ENCODE data around the gene CNTNAP5.

CNTNAP5 gene

GRCh38 chr2:124838406-124838805 lies 813.3 kb downstream of the CNTNAP5 start:
- DNase-seq (ENCODE audit: insufficient read length, low spot score) = no peak
- FAIRE-seq = no peak

DNA sequence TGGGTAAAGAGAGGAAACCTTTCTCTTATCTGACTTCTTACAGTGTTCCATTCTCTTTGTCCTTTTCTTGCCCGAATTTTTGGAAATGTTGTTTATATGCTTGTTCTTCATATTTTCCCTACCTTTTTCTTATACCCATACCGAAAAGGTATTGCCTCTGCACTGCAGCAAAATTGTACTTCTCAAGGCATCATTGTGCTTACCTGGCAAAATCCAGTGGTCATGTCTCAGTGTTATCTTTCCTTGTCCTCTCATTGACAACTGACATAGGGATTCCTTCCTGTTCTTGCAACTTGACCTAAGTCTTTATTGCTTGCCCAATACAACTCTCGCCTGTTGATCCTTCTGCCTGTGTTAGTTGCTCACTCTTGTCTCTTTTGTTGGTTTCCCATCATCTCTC lies 842.2 kb downstream of the CNTNAP5 start:
- FAIRE-seq (no peak), DNase-seq (ENCODE audit: insufficient read length, low spot score) (no peak)

DNA sequence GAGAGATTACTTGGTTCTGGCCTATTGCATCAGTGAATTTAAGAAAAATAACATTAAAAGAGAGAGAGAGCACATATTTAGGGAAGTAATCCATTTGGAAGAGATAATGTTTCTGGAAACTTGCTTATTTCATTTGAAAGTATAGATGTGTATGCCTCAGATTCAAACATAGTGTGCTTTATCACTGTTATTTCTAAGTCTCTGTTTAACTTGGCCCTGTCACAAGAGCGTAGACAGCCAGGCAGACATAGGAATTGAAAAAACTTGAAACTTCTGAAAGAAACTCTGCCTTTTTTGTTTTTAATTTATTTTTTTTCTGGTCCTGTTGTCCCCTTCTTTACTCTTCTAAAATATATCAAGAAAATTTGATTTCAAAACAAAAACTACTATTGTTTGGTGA lies 849.1 kb downstream of the CNTNAP5 start:
- no peak for DNase-seq (ENCODE audit: insufficient read length, low spot score)
- no peak for FAIRE-seq

- FAIRE-seq = no peak
- DNase-seq (ENCODE audit: insufficient read length, low spot score) = no peak
Observed at GRCh38 chr2:124874676-124875075, 849.6 kb downstream of the CNTNAP5 start.

- no peak for DNase-seq (ENCODE audit: insufficient read length, low spot score)
- no peak for FAIRE-seq
Observed at GRCh38 chr2:124875627-124876244, 850.6 kb downstream of the CNTNAP5 start.

DNA sequence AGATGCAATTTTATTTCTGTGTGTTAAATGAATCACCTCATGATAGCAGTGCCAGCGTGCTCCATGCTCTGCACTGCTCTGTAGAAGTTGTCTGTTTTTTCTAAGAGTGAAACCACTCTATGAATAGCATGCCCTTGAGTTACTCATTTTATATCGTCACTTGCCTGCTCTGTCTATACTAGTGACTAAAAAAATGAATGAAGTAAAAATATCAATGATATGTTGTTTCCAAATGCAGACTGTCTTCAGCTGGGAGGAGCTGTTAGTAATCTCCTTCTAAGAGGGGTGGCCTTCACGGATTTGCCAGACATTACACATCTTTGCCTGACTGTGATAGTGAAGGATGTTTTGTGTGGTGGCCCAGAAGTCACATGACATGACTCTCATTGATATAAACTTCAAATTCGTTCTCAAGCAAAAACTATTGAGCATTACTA lies 852.1 kb downstream of the CNTNAP5 start:
- DNase-seq (ENCODE audit: insufficient read length, low spot score) (no peak), FAIRE-seq (no peak)

DNA sequence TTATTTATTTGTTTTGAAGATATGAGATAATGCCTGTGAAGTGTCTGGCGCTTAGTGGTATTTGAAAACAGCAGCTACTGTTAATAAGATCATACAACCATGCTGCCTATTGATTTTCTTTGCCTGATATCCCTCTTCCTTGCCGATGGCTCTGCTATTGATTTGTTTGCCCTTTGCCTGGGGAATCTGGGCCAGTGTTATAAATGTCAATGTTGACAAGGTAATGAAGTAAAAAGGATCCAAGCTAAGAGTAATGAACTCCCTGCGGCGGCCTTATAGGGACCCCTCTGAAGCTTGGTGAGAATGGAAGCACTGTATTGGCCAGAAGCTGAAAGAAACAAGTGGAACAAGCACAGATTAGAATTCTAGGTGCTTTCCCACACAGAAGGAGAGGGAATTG lies 854.6 kb downstream of the CNTNAP5 start:
- no peak for FAIRE-seq

GRCh38 chr2:124880995-124881394 lies 855.9 kb downstream of the CNTNAP5 start:
- DNase-seq (ENCODE audit: insufficient read length, low spot score) (no peak), FAIRE-seq (no peak)

More for the DNA sequence above, 854.6 kb downstream of the CNTNAP5 start:
- DNase-seq (ENCODE audit: insufficient read length, low spot score) = no peak

DNA sequence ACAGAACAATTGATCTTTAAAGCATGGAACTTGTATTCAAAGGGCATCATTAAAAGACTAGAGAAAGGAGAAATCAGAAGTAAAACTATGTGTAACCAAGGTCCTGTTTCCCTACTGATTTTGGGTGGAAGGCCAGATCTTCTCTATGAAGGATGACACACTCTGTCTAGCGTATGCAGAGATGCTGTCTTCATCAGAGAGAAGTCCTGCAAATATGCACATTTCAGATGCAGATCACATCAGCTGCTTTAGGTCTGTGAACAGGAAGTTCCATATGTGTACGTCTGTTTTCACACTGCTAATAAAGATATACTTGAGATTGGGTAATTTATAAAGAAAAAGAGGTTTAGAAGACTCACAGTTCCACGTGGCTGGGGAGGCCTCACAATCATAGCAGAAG lies 857.3 kb downstream of the CNTNAP5 start:
- DNase-seq (ENCODE audit: insufficient read length, low spot score) (no peak), FAIRE-seq (no peak)

- peak; percentile 76 for FAIRE-seq
Observed at GRCh38 chr2:124883595-124883994, 858.5 kb downstream of the CNTNAP5 start.

DNA sequence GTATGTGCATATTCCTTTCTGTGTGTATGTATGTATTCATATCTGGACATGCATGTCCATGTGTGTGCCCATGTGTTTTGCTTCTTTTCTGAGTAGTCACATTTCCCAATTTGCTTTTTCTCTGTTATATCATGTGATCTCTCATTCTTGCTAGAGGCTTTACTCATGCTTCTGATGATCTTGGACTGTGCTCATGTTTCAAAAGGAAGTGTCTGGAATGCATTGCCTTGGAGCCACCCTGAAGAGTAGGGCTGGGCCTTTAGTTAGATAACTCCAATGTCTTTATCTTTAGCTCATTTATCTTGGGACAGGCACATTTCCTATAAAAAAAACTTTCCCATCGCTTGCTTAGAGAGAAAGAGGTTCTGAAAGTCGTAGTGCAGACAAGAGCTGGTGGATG lies 859.2 kb downstream of the CNTNAP5 start:
- FAIRE-seq = no peak
- no peak for DNase-seq (ENCODE audit: insufficient read length, low spot score)

More at GRCh38 chr2:124883595-124883994, 858.5 kb downstream of the CNTNAP5 start:
- DNase-seq (ENCODE audit: insufficient read length, low spot score) = no peak

DNA sequence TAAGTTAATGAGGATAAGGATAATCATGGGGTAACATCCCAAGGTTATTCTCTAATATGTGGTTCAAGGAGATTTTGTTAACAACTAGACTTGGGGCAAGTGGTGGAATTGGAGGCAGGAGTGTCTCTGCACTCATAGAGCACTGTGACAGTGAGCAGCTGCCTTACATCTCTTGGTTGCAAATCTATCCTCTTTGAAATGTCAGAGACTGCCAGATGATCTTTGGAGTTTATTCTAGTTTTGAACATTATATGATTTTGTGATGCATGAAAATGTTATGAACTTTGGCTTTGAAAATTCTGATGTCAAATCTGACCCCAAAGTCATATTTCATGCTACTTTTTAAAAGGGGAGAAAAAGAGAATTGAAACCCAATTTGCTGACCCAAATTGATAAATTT lies 861.1 kb downstream of the CNTNAP5 start:
- FAIRE-seq = no peak

DNA sequence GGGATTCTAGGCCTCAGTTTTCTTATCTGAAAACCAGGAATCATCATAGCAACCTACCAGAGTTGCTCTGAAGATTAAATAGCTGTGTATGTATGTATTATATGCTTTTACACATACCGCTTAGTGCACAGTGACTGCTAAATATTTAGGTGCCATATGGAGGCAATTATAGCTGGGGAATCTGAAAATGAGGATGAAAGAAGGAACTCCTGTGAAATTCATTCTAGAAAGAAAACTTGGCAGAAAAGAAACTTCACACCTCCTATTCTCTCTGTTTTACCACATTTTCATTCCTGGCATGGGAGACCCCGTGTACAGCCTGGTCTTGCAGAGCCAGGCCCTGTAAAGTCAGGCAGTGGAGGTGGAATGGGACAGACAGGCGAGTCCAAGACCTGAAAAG lies 862.4 kb downstream of the CNTNAP5 start:
- FAIRE-seq (no peak), DNase-seq (ENCODE audit: insufficient read length, low spot score) (no peak)

More for the DNA sequence above, 861.1 kb downstream of the CNTNAP5 start:
- DNase-seq (ENCODE audit: insufficient read length, low spot score) = no peak

DNA sequence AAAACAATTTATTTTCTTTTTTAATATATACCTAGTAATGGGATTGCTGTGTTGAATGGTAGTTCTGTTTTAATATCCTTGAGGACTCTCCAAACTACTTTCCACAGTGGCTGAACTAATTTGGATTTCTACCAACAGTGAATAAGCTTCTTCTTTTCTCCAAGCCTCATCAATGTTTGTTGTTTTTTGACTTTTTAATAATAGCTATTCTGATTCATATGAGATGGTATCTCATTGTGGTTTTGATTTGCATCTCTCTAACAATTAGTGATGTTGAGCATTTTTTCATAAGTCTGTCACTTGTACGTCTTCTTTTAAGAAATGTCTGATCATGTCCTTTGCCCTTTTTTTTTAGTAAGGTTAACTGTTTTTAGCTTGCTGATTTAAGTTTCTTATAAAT lies 863.3 kb downstream of the CNTNAP5 start:
- FAIRE-seq = no peak

GRCh38 chr2:124894199-124894598 lies 869.1 kb downstream of the CNTNAP5 start:
- no peak for FAIRE-seq
- DNase-seq (ENCODE audit: insufficient read length, low spot score) = no peak

More for the DNA sequence above, 863.3 kb downstream of the CNTNAP5 start:
- no peak for DNase-seq (ENCODE audit: insufficient read length, low spot score)

DNA sequence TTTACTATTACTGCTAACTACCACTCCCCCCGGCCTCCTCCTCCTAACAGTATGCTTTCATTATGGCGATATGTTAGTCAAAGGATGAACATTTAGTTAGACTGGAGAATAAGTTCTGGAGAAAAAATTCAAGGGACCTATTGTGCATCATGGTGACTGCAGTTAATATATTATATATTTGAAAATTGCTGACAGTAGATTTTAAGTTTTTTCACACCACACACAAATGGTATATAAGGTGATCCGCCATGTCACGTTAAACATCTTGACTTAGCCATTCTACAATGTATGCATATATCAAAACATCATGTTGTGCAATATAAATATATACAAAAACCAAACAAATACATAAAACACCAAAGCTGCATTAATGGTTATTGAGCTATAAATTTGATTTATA lies 873.7 kb downstream of the CNTNAP5 start:
- FAIRE-seq (no peak), DNase-seq (ENCODE audit: insufficient read length, low spot score) (no peak)

DNA sequence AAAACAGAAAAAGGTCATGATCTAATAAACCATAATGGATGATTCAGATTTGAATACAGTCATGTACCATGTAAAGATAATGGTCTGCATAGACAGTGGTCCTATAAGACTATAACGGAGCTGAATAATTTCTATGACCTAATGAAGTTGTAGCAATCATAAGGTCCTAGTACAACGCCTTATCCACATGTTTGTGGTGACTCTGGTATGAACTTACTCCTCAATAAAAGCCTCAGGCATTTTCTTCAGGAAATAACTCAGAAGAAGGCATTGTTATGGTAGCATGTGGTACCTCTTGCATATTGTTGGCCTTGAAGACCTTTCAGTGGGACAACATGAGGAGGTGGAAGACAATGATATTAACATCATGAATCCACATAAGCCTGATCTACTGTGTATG lies 883.3 kb downstream of the CNTNAP5 start:
- no peak for DNase-seq (ENCODE audit: insufficient read length, low spot score)
- FAIRE-seq = no peak

GRCh38 chr2:124911560-124911959 lies 886.5 kb downstream of the CNTNAP5 start:
- no peak for FAIRE-seq
- DNase-seq (ENCODE audit: insufficient read length, low spot score) = no peak

GRCh38 chr2:124913868-124914267 lies 888.8 kb downstream of the CNTNAP5 start:
- DNase-seq (ENCODE audit: insufficient read length, low spot score) (no peak), FAIRE-seq (no peak)

DNA sequence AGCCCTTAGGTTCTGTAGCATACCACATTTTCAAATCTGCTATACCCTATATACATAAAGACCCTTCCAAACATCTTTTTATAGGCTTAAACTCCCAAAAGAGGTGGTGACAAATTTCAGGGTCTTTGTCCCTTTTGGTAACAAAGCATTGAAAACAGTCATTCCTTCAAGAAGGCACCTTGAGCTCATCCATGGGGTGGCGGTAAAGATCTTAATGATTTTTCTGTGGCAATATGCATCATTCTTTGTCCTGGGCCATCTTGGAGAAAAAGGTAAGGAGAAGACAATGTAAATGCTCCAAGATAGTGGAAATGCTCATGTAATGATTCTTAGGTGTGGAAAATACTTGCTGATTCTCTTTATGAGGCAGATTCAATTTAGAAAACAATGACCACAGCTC lies 890.5 kb downstream of the CNTNAP5 start:
- DNase-seq (ENCODE audit: insufficient read length, low spot score) = no peak
- no peak for FAIRE-seq

- FAIRE-seq (no peak), DNase-seq (ENCODE audit: insufficient read length, low spot score) (no peak)
Observed at GRCh38 chr2:124919296-124919695, 894.2 kb downstream of the CNTNAP5 start.

- no peak for DNase-seq (ENCODE audit: insufficient read length, low spot score)
- FAIRE-seq = no peak
Observed at GRCh38 chr2:124920448-124920847, 895.4 kb downstream of the CNTNAP5 start.

- DNase-seq (ENCODE audit: insufficient read length, low spot score) = no peak
- no peak for FAIRE-seq
Observed at GRCh38 chr2:124921191-124921590, 896.1 kb downstream of the CNTNAP5 start.

Data from HTR-8/SVneo (cell line).